Mammary epithelial cell (primary cell): ENCODE results near the gene SGIP1.

Experiments
- CTCF ChIP-seq, 2 donors: IDR thresholded peaks in 1 of 2; conservative IDR thresholded peaks in 1 of 2; 2 replicates each; pipeline ENCODE4 v1.5.1; 2011 to 2012; ENCODE audit warnings: inconsistent platforms in 2 of 2, low read length in 2 of 2, mild to moderate bottlenecking in 2 of 2, control low read depth in 1 of 2, low read depth in 1 of 2; ENCODE audit not compliant: insufficient read depth in 1 of 2; ENCODE audit errors: extremely low read depth in 1 of 2
- EZH2 ChIP-seq: IDR thresholded peaks from 2 replicates; pipeline ENCODE4 v1.6.1; 2012; ENCODE audit warnings: low read length, inconsistent platforms, borderline replicate concordance

GRCh38 chr1:66723985-66724384, 190.0 kb downstream of the SGIP1 start:
- TF ChIP-seq EZH2: no peak
- no peak for TF ChIP-seq CTCF (conservative IDR thresholded peaks at IDR 0.05 in 1 of 2, IDR thresholded peaks at IDR 0.05 in 1 of 2; ENCODE audit: extremely low read depth in 1 of 2, insufficient read depth in 1 of 2, low read depth in 1 of 2, low read length in 2 of 2)
